ENCODE measurements around the gene PLEKHM2. TPM values are rescaled to one million over a fixed set of nuclear protein-coding genes. Genes with fewer than 3 reads are reported as not detected.

PLEKHM2 gene
- total RNA-seq, 4 donors from 2014 or later: 34.4 to 81.1 (median 50.0) TPM

- TF ChIP-seq, protein P1, sequence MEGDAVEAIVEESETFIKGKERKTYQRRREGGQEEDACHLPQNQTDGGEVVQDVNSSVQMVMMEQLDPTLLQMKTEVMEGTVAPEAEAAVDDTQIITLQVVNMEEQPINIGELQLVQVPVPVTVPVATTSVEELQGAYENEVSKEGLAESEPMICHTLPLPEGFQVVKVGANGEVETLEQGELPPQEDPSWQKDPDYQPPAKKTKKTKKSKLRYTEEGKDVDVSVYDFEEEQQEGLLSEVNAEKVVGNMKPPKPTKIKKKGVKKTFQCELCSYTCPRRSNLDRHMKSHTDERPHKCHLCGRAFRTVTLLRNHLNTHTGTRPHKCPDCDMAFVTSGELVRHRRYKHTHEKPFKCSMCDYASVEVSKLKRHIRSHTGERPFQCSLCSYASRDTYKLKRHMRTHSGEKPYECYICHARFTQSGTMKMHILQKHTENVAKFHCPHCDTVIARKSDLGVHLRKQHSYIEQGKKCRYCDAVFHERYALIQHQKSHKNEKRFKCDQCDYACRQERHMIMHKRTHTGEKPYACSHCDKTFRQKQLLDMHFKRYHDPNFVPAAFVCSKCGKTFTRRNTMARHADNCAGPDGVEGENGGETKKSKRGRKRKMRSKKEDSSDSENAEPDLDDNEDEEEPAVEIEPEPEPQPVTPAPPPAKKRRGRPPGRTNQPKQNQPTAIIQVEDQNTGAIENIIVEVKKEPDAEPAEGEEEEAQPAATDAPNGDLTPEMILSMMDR (IDR thresholded peaks at IDR 0.05): no peak
- ATAC-seq (ENCODE audit: low FRiP score): no peak
- no peak for DNase-seq (ENCODE audit: low spot score)
Measured at GRCh38 chr1:15753776-15754175, 69.7 kb downstream of the PLEKHM2 start.

DNA sequence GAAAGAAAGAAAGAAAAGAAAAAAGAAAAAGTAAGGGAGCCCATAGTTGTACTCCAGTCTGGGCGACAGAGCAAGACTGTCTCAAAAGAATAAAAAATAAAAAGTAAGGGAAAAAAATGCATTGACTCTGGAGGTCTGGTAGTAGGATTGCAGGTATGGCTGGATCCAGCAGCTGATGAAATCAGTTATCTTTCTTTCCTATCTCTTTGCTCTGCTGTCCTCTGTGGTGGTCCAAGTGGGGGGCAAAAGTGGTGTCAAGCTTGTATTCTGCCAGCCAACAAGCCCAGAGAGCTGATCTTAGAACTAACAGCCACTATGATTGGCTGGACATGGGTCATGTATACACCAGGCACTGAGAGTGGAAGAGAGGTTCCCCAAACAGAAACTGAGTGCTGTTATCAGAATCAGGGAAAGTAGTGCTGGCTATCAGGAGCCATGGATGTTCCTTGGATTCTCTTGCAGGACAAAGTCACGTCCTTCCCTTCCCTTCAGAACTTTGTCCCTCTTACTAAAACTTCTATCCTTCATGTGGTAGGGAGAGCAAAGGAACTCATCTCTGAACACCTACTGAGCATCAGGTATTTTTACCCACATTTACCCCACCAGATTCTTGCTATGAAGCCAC lies 71.0 kb downstream of the PLEKHM2 start:
- ATAC-seq (ENCODE audit: low FRiP score): no peak
- TF ChIP-seq, protein P1 (IDR thresholded peaks at IDR 0.05): no peak
- no peak for DNase-seq (ENCODE audit: low spot score)

GRCh38 chr1:15755646-15756040 lies 71.5 kb downstream of the PLEKHM2 start:
- TF ChIP-seq, protein P1 (IDR thresholded peaks at IDR 0.05): no peak
- ATAC-seq (ENCODE audit: low FRiP score) (no peak), DNase-seq (ENCODE audit: low spot score) (no peak)

- ATAC-seq (ENCODE audit: low FRiP score) (no peak), DNase-seq (ENCODE audit: low spot score) (no peak)
Measured at GRCh38 chr1:15756143-15757015, 72.3 kb downstream of the PLEKHM2 start.

DNA sequence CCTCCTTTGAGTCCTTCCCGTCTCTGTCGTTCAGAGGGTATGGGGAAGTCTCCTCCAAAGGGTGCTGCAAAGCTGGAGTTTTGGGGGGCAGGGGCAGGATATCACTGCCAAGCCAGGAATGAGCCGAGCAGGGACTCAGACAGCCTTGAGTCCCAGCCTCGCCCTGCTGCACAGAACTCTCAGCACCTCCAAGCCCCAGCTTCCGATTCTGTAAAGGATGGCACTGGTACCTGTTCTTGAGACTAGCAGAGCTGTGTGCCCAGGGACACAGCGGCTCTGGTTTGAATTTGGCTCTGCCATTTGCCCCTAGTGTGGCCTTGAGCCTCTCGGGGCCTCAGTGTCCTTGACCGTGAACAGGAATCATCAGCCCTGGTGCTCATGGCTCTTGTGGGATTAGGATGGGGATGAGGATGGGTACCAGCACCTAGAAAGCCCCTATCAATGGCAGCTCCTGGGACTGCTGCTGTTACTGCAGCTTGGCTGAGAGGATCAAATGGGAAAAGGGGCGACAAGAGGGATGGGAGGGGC lies 73.0 kb downstream of the PLEKHM2 start:
- TF ChIP-seq, protein P1 (IDR thresholded peaks at IDR 0.05): no peak
- no peak for DNase-seq (ENCODE audit: low spot score)
- ATAC-seq (ENCODE audit: low FRiP score): no peak

More at GRCh38 chr1:15756143-15757015, 72.3 kb downstream of the PLEKHM2 start:
- TF ChIP-seq, protein P1 (IDR thresholded peaks at IDR 0.05): no peak

GRCh38 chr1:15757575-15758342 lies 73.6 kb downstream of the PLEKHM2 start:
- no peak for DNase-seq (ENCODE audit: low spot score)
- ATAC-seq (ENCODE audit: low FRiP score): peak; percentile 19
- TF ChIP-seq, protein P1 (IDR thresholded peaks at IDR 0.05): no peak
